HG03025 (cell line): ENCODE data around the gene METTL16.
"Not testable (repeated sequence)": the region's sequence is repeated elsewhere in the genome, so short reads cannot be mapped to it uniquely, and the experiment has no call there.

Experiments
- ATAC-seq: cut with Tn5 transposase; IDR thresholded peaks from one replicate; pipeline ENCODE4 v1.9.1; 2021; ENCODE audit warnings: mild to moderate bottlenecking, moderate library complexity; ENCODE audit not compliant: unreplicated experiment, low FRiP score

Gene METTL16

GRCh38 chr17:2453866-2454265 lies 57.8 kb downstream of the METTL16 start:
- no peak for ATAC-seq

DNA sequence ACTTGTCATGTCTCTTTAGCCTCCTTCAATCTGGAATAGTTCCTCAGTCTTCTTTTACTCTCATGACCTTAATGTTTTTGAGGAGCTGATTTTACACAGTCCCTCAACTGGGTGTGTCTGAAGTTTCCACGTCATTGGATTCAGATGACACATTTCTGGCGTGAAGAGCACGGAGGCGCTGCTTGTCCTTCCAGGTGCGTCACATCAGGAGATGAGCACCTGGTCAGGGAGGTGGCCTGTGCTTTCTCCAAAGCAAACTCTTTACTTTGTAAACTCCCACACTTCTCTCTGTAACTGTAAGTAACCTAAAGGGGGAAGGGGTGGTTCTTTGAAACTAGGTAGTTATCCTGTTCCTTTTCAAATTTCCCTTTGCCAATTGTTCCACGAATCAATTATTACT lies 58.4 kb downstream of the METTL16 start:
- no peak for ATAC-seq

DNA sequence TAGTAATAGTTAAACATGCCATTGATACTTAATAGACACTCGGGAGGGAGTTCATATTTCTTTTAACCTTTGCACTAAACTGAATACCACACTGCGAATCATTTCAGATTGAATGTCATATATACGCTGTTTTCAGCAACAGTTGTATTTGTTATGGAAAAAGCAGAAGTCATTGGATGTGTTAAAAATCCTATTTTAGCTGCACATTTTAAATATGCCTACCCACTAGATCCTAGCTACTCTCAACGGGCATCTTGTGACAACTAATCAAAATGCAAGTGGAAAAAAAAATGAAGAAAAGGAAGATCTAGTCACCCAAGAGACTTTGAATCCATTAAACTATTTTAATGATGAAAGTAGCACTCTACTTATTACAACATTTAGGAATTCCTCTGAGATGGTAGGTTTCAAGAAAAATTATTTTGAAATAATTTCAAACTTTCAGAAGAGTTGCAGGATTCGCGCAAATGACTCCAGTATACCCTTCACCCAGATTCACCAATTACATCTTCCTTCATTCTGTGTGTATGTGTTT lies 59.4 kb downstream of the METTL16 start:
- no peak for ATAC-seq

DNA sequence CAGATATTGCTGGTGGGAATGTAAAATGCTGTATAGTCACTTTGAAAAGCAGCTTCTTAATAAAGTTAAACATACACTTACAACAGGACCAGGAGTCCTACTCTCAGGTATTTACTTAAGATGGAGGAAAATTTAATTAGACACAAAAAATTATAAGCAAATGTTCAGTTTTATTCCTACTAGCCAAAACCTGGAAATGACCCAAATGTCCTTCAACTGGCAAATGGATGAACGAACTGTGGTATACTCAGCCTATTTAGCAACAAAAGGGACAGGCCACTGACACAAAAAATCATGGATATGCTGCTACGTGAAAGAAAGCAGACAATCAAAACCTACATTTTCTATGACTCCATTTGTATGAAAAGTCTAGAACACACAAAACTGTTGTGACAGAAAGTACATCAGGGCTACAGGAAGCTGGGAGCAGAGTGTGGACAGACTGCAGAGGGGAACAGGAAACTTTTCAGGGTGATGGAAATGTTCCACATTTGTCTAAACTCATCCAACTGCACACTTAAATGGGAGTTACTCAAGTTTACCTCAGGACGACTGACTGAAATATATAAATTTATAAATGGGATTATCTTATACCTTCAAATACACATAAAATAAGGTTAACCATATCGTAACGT lies 61.6 kb downstream of the METTL16 start:
- no peak for ATAC-seq

- no peak for ATAC-seq
Observed at GRCh38 chr17:2449486-2449885, 62.2 kb downstream of the METTL16 start.

GRCh38 chr17:2447479-2447878 lies 64.2 kb downstream of the METTL16 start:
- not testable (repeated sequence) for ATAC-seq

DNA sequence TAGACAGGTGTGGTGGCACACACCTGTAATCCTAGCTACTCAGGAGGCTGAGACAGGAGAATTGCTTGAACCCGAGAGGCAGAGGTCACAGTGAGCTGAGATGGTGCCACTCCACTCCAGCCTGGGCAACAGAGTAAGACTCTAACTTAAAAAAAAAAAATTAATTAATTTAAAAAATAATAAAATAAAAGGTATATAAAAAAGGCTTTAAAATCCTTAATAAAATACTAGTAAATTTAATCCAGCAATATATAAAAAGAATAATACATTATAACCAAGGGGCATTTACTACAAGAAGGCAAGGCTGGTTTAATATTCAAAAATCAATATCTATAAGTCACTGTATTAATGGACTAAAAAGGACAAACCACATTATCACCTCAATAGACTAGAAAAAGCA lies 66.0 kb downstream of the METTL16 start:
- no peak for ATAC-seq

- ATAC-seq, result no peak
Observed at GRCh38 chr17:2444382-2444781, 67.3 kb downstream of the METTL16 start.

DNA sequence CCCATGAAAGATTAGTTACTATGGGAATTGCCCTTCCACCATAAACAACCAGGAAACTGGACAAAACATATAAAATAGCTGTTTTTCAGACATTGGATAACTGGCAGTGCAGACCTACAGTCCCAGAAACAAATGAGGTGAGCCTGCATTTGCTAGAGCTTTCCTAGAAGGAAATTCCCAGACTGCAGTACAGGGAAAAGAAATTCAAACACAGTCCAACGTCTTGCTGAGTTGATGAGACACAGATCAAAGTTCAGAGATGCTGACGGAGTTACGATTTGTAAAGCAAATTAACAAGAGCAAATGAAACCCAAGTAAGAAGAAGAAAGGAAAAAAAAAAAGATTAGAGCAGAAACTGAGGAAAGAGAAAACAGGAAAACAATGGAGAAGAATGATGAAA lies 69.5 kb downstream of the METTL16 start:
- ATAC-seq, result no peak

GRCh38 chr17:2440930-2441329 lies 70.8 kb downstream of the METTL16 start:
- ATAC-seq, result no peak

DNA sequence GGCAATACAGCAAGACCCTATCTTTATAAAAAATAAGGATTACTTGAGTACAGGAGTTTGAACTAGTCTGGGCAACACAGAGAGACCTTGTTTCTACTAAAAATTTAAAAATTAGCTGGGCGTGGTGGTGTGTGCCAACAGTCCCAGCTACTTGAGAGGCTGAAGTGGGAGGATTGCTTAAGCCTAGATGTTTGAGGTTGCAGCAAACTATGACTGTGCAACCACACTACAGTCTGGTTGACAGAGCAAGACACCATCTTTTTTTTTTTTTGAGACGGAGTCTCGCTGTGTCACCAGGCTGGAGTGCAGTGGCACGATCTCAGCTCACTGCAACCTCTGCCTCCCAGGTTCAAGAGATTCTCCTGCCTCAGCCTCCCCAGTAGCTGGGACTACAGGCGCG lies 71.7 kb downstream of the METTL16 start:
- not testable (repeated sequence) for ATAC-seq

DNA sequence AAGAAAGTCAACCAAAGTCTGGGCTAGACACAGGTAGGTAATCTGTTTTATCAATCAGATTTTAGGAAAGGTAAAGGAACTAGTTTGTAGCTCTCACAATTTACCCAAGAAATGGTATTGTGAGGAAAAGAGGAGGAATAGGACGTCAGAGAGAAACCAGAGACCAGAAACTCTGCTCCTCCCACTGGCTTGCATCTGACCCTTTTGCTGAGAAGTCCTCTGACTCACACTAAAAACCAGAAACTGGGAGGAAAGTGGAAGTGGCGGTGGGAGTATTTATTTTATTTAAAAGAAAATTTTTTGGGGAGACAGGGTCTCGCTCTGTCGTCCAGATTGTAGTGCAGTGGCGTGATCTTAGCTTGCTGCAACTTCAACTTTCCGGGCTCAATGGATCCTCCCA lies 72.9 kb downstream of the METTL16 start:
- ATAC-seq, result no peak

- ATAC-seq, result no peak
Observed at GRCh38 chr17:2436316-2436905, 75.3 kb downstream of the METTL16 start.

- ATAC-seq, result no peak
Observed at GRCh38 chr17:2435862-2436261, 75.8 kb downstream of the METTL16 start.

- ATAC-seq, result no peak
Observed at GRCh38 chr17:2435181-2435741, 76.4 kb downstream of the METTL16 start.

DNA sequence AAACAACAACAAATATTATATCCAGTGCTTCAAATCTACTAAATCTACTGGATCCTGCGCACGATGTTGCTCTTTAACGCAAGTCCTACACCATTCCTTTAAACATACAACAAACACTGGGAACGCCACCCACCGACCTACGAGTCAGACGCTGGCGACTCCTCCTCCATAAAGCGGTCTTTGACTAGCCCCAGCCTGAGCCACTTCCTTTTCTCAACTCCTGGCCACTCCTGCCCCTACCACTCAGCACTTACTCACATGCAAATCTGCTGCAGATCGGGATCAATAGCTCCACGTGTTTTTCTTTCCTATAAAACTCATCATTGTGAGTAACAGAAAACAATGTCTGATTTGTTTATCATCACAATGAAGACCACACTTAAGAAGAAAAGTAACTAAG lies 78.0 kb downstream of the METTL16 start:
- no peak for ATAC-seq

GRCh38 chr17:2427910-2428309 lies 83.8 kb downstream of the METTL16 start:
- no peak for ATAC-seq

DNA sequence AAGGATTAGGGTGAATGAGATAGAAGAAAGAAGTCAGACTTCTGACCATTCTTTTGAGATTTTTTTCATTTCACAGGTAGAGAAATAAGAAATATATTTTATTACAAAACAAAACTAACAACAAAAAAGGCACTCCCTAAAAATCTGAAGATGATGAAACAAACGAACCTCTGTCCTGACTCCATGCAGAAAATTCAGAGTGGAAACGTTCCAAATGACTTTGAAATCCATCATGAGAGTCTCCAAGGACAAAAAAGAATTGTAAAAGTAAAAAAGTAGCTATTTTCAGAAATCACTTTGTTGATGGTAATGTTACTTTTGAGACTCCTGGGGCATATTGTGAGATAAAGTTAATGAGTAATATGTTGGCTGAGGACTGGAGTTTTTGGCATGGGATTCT lies 84.5 kb downstream of the METTL16 start:
- no peak for ATAC-seq

GRCh38 chr17:2423271-2423670 lies 88.4 kb downstream of the METTL16 start:
- no peak for ATAC-seq

DNA sequence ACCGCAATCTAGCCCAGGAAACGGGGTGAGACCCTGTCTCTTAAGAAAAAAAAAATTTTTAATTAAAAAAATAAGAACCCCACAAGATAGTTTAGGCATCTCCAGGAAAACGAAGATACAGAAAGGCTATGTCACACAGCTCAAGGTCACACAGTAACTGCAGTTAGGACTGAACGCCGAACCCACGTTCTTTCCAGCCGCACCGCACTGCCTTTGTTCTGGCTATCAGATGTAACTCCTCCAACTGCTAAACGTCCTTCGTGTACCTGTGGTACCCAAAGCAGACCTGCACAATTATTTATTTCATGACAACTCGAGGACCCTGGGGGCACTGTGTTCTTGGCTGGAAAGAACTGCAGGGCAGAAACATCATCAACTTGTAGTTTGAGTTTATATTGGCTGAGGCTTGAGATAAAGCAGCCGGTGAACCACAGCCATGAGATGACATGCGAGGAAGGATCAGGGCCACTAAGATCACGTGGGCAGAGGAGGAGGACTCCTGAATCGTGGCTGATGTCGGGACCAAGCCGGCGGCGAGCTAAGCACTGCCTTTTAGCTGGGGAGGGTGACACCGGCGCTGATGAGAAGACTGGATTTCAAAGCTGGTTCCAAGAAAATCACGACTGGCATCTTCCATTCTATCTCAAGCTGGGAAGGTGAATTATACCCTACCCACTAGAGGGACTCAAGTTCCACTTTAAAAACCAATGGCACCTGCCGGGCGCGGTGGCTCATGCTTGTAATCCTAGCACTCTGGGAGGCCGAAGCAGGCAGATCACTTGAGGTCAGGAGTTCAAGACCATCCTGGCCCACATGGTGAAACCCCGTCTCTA lies 90.2 kb downstream of the METTL16 start:
- ATAC-seq, result no peak

DNA sequence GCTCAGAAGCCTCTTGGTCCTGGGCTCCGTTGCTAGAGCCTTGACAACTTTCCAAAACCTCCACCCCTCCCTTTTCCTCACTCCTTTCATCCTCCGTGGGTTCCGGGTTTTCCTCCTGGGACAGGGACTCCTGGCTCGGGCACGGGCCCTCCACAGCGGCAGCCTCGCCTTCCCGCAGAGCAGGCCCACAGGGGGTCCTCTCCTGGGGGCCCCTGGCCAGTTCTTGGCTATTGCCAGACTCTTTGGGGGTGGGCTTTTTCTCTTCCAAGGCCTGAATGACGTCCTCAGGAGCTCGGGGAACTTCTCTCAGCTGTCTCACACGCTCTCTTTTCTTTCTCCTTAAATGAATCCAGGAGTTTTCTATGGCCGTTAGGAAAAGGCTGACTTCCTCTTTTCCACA lies 91.5 kb downstream of the METTL16 start:
- ATAC-seq, result no peak
